NCI-H2107 treated with DMSO at 0.1 percent for 48 hours (cell line): ENCODE data around the gene SHMT1.
"Not testable (repeated sequence)": the region's sequence is repeated elsewhere in the genome, so short reads cannot be mapped to it uniquely, and the experiment has no call there.

Source experiments
- DNase-seq: peaks from one replicate; lab custom pipeline; 2025; ENCODE audit not compliant: unreplicated experiment; lab: John Stamatoyannopoulos, UW

SHMT1 gene

GRCh38 chr17:18326572-18326971 is 36.8 kb downstream of the SHMT1 start:
- no peak for DNase-seq

- no peak for DNase-seq
Observed at GRCh38 chr17:18326039-18326438, 37.3 kb downstream of the SHMT1 start.

GRCh38 chr17:18324140-18325050 is 39.0 kb downstream of the SHMT1 start:
- no peak for DNase-seq

- DNase-seq, result no peak
Observed at GRCh38 chr17:18323507-18324139, 39.7 kb downstream of the SHMT1 start.

- DNase-seq, result no peak
Observed at GRCh38 chr17:18323007-18323406, 40.3 kb downstream of the SHMT1 start.

GRCh38 chr17:18322522-18322921 is 40.8 kb downstream of the SHMT1 start:
- DNase-seq, result no peak

- no peak for DNase-seq
Observed at GRCh38 chr17:18321309-18321708, 42.0 kb downstream of the SHMT1 start.

- DNase-seq, result no peak
Observed at GRCh38 chr17:18320301-18320700, 43.0 kb downstream of the SHMT1 start.

- peak; percentile 6 for DNase-seq
Observed at GRCh38 chr17:18319604-18320256, 43.6 kb downstream of the SHMT1 start.

- DNase-seq, result no peak
Observed at GRCh38 chr17:18318771-18319450, 44.4 kb downstream of the SHMT1 start.

- no peak for DNase-seq
Observed at GRCh38 chr17:18318117-18318516, 45.2 kb downstream of the SHMT1 start.

GRCh38 chr17:18315961-18316360 is 47.4 kb downstream of the SHMT1 start:
- DNase-seq, result no peak

GRCh38 chr17:18315562-18315922 is 47.8 kb downstream of the SHMT1 start:
- no peak for DNase-seq

GRCh38 chr17:18314731-18315561 is 48.4 kb downstream of the SHMT1 start, which contains the start of the genes SMCR8 and TOP3A:
Gene SMCR8 (plus strand): TSS chr17:18315293. CDS start chr17:18315790, 497 bp downstream.
Gene TOP3A (minus strand): TSS chr17:18314994. CDS start chr17:18314778, 216 bp downstream.
- DNase-seq, result peak; percentile 83

- DNase-seq, result no peak
Observed at GRCh38 chr17:18314059-18314730, 49.2 kb downstream of the SHMT1 start.

- DNase-seq, result no peak
Observed at GRCh38 chr17:18309202-18309601, 54.1 kb downstream of the SHMT1 start.

- not testable (repeated sequence) for DNase-seq
Observed at GRCh38 chr17:18303206-18303605, 60.1 kb downstream of the SHMT1 start.

GRCh38 chr17:18300725-18301480 is 62.4 kb downstream of the SHMT1 start:
- no peak for DNase-seq

- not testable (repeated sequence) for DNase-seq
Observed at GRCh38 chr17:18298061-18298460, 65.3 kb downstream of the SHMT1 start.
